GM12878 (cell line): ENCODE results near the gene GRIK5. TPM values are rescaled to one million over a fixed set of nuclear protein-coding genes. Genes with fewer than 3 reads are reported as not detected.

Experiments
- ATAC-seq: fragments of 200-7000 bp; cut with Tn5 transposase; 3 replicates; pipeline ENCODE4 v1.9.1; 2020; ENCODE audit warnings: mild to moderate bottlenecking, moderate library complexity
- BruUV-seq: library from RNA; stranded (reverse); fragments of 400-500 nt; replicated peaks from 2 replicates; lab custom pipeline; 2021; lab: Mats Ljungman, UMichigan
- CTCF ChIA-PET: fragments of 300-600 bp; sonication (Branson Sonifier 250); formaldehyde crosslinking; extraction: SDS; loops from one replicate; lab custom pipeline; 2021; ENCODE audit warnings: inconsistent platforms; lab: Yijun Ruan, JAX
- POLR2A ChIA-PET: fragments of 350-600 bp; formaldehyde crosslinking; extraction: SDS; loops from one replicate; lab custom pipeline; 2021; ENCODE audit warnings: inconsistent platforms; lab: Charles Lee
- RAD21 ChIA-PET: fragments of 300-600 bp; sonication (Branson Sonifier 250); formaldehyde crosslinking; loops from one replicate; lab custom pipeline; 2023; ENCODE audit warnings: antibody characterized with exemption; ENCODE audit not compliant: unreplicated experiment; lab: Charles Lee
- SMC1A ChIA-PET: fragments of 300-600 bp; sonication (Branson Sonifier 250); formaldehyde crosslinking; loops from one replicate; lab custom pipeline; 2023; ENCODE audit not compliant: unreplicated experiment, uncharacterized antibody; lab: Charles Lee
- DNase-seq: peaks from one replicate; pipeline ENCODE4 v3.0.0-alpha.2; 2011; ENCODE audit warnings: low read depth, low spot score
- FAIRE-seq: peaks from 3 replicates; lab custom pipeline; 2011; peaks lifted over from hg19 to GRCh38; lab: Jason Lieb, UNC
- H2AFZ ChIP-seq: 2 replicates; pipeline ENCODE4 v1.6.0; 2011; ENCODE audit warnings: low read depth, low read length, control low read depth; ENCODE audit not compliant: control insufficient read depth
- H3K27ac ChIP-seq: 2 replicates; pipeline ENCODE4 v1.5.1; 2011; ENCODE audit warnings: control low read depth; ENCODE audit not compliant: control insufficient read depth, insufficient read depth
- H3K27me3 ChIP-seq, 2 experiments: replicated peaks in 1 of 2; 2 replicates each; pipeline versions ENCODE4 v1.6.0 to v1.6.1; 2011; ENCODE audit warnings: low read length in 1 of 2; ENCODE audit not compliant: control insufficient read depth in 2 of 2, insufficient read depth in 2 of 2
- H3K36me3 ChIP-seq, 2 experiments: 2 replicates each; pipeline ENCODE4 v1.5.1; 2011; ENCODE audit warnings: low read length in 1 of 2; ENCODE audit not compliant: control insufficient read depth in 2 of 2, insufficient read depth in 2 of 2
- H3K4me1 ChIP-seq: 2 replicates; pipeline ENCODE4 v1.6.1; 2011; ENCODE audit warnings: mild to moderate bottlenecking, low read length, moderate library complexity, mixed read lengths; ENCODE audit not compliant: control insufficient read depth, insufficient read depth
- H3K4me2 ChIP-seq: 2 replicates; pipeline ENCODE4 v1.6.0; 2011; ENCODE audit warnings: control low read depth; ENCODE audit not compliant: control insufficient read depth, insufficient read depth
- H3K4me3 ChIP-seq: fragments of 200-600 bp; sonication (generic); 2 replicates; pipeline ENCODE4 v1.5.1; 2016
- H3K79me2 ChIP-seq: 2 replicates; pipeline ENCODE4 v1.6.0; 2011; ENCODE audit warnings: low read length; ENCODE audit not compliant: control insufficient read depth, insufficient read depth
- H3K9ac ChIP-seq: 2 replicates; pipeline ENCODE4 v1.8.0; 2011; ENCODE audit warnings: low read length, control low read depth, mixed read lengths; ENCODE audit not compliant: control insufficient read depth, insufficient read depth
- H3K9me3 ChIP-seq: replicated peaks from 3 replicates; pipeline ENCODE4 v1.5.1; 2011; ENCODE audit warnings: mild to moderate bottlenecking, low read length; ENCODE audit not compliant: control insufficient read depth, insufficient read depth
- H4K20me1 ChIP-seq: 2 replicates; pipeline ENCODE4 v1.6.0; 2011; ENCODE audit not compliant: control insufficient read depth, insufficient read depth
- CEBPZ ChIP-seq: fragments of 150-350 bp; IDR thresholded peaks from 2 replicates; pipeline ENCODE4 v1.6.1; 2016; ENCODE audit warnings: low read depth, low read length
- CHD2 ChIP-seq: IDR thresholded peaks from 2 replicates; pipeline ENCODE4 v1.6.1; 2011; ENCODE audit warnings: low read depth, low read length, improper control_type of control experiment, borderline replicate concordance
- MEF2A ChIP-seq: IDR thresholded peaks from 2 replicates; pipeline ENCODE4 v1.6.1; 2011; ENCODE audit warnings: low read depth, mild to moderate bottlenecking, low read length, moderate library complexity; ENCODE audit not compliant: insufficient read depth
- PML ChIP-seq: IDR thresholded peaks from 2 replicates; pipeline ENCODE4 v1.6.1; 2012; ENCODE audit warnings: low read length, inconsistent platforms
- RELA ChIP-seq: fragments of 450-650 bp; IDR thresholded peaks from 2 replicates; pipeline ENCODE4 v1.8.0; 2014; ENCODE audit warnings: borderline replicate concordance; ENCODE audit not compliant: partially characterized antibody
- RFX5 ChIP-seq: IDR thresholded peaks from 2 replicates; pipeline ENCODE4 v1.6.1; 2011; ENCODE audit warnings: low read depth, low read length, improper control_type of control experiment
- SMAD1 ChIP-seq: fragments of 450-650 bp; IDR thresholded peaks from 2 replicates; pipeline ENCODE4 v1.6.1; 2018; ENCODE audit warnings: mild to moderate bottlenecking, low read depth; ENCODE audit not compliant: partially characterized antibody
- SMAD5 ChIP-seq: IDR thresholded peaks from 2 replicates; pipeline ENCODE4 v1.6.1; 2016; ENCODE audit warnings: antibody characterized with exemption, low read depth
- SMC3 ChIP-seq: IDR thresholded peaks from 2 replicates; pipeline ENCODE4 v1.6.1; 2011; ENCODE audit warnings: low read length, improper control_type of control experiment, borderline replicate concordance
- SP1 ChIP-seq: IDR thresholded peaks from one replicate; pipeline ENCODE4 v1.6.1; 2011; ENCODE audit warnings: low read depth, low read length
- SREBF1 ChIP-seq: IDR thresholded peaks from 2 replicates; pipeline ENCODE4 v1.6.1; 2012; ENCODE audit warnings: mild to moderate bottlenecking, low read length
- TCF7 ChIP-seq: IDR thresholded peaks from 2 replicates; pipeline ENCODE4 v1.6.1; 2014; ENCODE audit warnings: antibody characterized with exemption, borderline replicate concordance
- ZNF24 ChIP-seq: fragments of 450-650 bp; IDR thresholded peaks from 2 replicates; pipeline ENCODE4 v1.6.1; 2017; ENCODE audit warnings: antibody characterized with exemption, mild to moderate bottlenecking
- WGBS: methylation state at CpG from one replicate; pipeline ENCODE4 v1.1.6; 2016; ENCODE audit warnings: low lambda C conversion rate; ENCODE audit not compliant: insufficient replicate concordance, insufficient coverage; ENCODE audit errors: missing lambda C conversion rate; 5-methylcytosine and 5-hydroxymethylcytosine counted together
- in situ Hi-C: fragments of 300-500 bp; cut with MboI; formaldehyde crosslinking; loops from 9 replicates; pipeline ENCODE4 v1.14.3; 2018; ENCODE audit warnings: mixed read lengths
- intact Hi-C: fragments of 100-400 bp; cut with micrococcal nuclease; formaldehyde crosslinking; loops from one replicate; pipeline ENCODE4 v1.14.2; 2022; ENCODE audit not compliant: unreplicated experiment
- polyA plus RNA-seq, 11 experiments: library from polyadenylated mRNA; depleted of rRNA in 4 of 11; unstranded in 6 of 11; stranded (reverse) in 5 of 11; fragments of >200 nt; fragmentation: Nextera tagmentation in 4 of 11; fragmentation: Illumina TruSeq in 1 of 11; extraction: Ambion mirVana in 4 of 11; extraction: Trizol in 1 of 11; gene quantifications; 1 replicate in 1 of 11; 2 replicates in 10 of 11; pipeline versions ENCODE4 v1.2.1 to v1.2.3, GENCODE V29; 2011 to 2016; ENCODE audit warnings: inconsistent platforms in 2 of 11, missing spikeins in 2 of 11, low read depth in 1 of 11
- total RNA-seq, 4 experiments: library from RNA; depleted of rRNA in 3 of 4; stranded (reverse); fragments of >200 nt in 3 of 4; fragmentation: Illumina TruSeq in 1 of 4; extraction: Trizol in 1 of 4; gene quantifications; 2 replicates each; pipeline versions ENCODE4 v1.2.1 to v1.2.3, GENCODE V29; 2013 to 2021

Gene GRIK5
- total and polyA plus RNA-seq, 10 of the 15 experiments (the other 5 are each of a cell fraction or from before 2014, with no cell fraction given), result 0.03 to 0.23 (median 0.07) TPM; not detected in 3

GRCh38 chr19:42010245-42011126 lies 59.5 kb downstream of the GRIK5 start:
- 22% methylated on average over 11 of the region's 11 CpGs for WGBS
- TF ChIP-seq ZNF24, result no peak
- TF ChIP-seq CHD2, result no peak
- no peak for TF ChIP-seq SP1
- Histone ChIP-seq H3K79me2 (no peaks in the 10 kb centered on the region), H2AFZ (no peak overlapping the region), H3K4me3 (no peak overlapping the region), H3K9ac (no peak overlapping the region), H4K20me1 (no peaks in the 10 kb centered on the region), H3K36me3 (no peaks in the 10 kb centered on the region), H3K4me2 (no peak overlapping the region), H3K27me3 (peaks cover 0 to 2% of the 10 kb centered on the region in 2 experiments; a peak in 1 of 4 replicates), H3K9me3 (no peaks in the 10 kb centered on the region), H3K4me1 (no peaks in the 10 kb centered on the region), H3K27ac (no peak overlapping the region)
- SMC1A ChIA-PET, result no interaction called here
- CTCF ChIA-PET, result no interaction called here
- DNase-seq (no peak), FAIRE-seq (no peak), ATAC-seq (no peak)
- RAD21 ChIA-PET, result no interaction called here
- in situ Hi-C loops, result no loop called here
- no TSS peak for BruUV-seq
- POLR2A ChIA-PET, result no interaction called here
- intact Hi-C loops, result no loop called here

GRCh38 chr19:42006569-42006968 lies 63.4 kb downstream of the GRIK5 start:
- Histone ChIP-seq H4K20me1 (no peaks in the 10 kb centered on the region), H3K27me3 (peaks cover 0 to 6% of the 10 kb centered on the region in 2 experiments; a peak in 1 of 4 replicates), H3K9ac (no peak overlapping the region), H3K79me2 (no peaks in the 10 kb centered on the region), H2AFZ (no peak overlapping the region), H3K27ac (no peak overlapping the region), H3K4me2 (no peak overlapping the region), H3K4me3 (no peak overlapping the region), H3K9me3 (no peaks in the 10 kb centered on the region), H3K36me3 (no peaks in the 10 kb centered on the region), H3K4me1 (no peaks in the 10 kb centered on the region)
- DNase-seq (no peak), ATAC-seq (no peak), FAIRE-seq (no peak)
- intact Hi-C loops (no loop called here), in situ Hi-C loops (no loop called here)
- ChIA-PET RAD21 (no interaction called here), CTCF (interaction anchor here (1.4 kb wide), 1 partner anchor 28 kb away, joined by 5 read pairs; no protein-coding TSS in a partner anchor), POLR2A (no interaction called here), SMC1A (no interaction called here)
- no TSS peak for BruUV-seq
- WGBS, result 53% methylated on average over 13 of the region's 13 CpGs
- no peak for TF ChIP-seq CEBPZ
- TF ChIP-seq SMC3, result no peak
- TF ChIP-seq SMAD1, result no peak
- TF ChIP-seq RELA, result no peak
- TF ChIP-seq RFX5, result no peak
- TF ChIP-seq MEF2A, result no peak
- no peak for TF ChIP-seq TCF7
- no peak for TF ChIP-seq SREBF1
- no peak for TF ChIP-seq PML
- no peak for TF ChIP-seq SMAD5
